ENCODE data around the gene FIZ1.

DNA sequence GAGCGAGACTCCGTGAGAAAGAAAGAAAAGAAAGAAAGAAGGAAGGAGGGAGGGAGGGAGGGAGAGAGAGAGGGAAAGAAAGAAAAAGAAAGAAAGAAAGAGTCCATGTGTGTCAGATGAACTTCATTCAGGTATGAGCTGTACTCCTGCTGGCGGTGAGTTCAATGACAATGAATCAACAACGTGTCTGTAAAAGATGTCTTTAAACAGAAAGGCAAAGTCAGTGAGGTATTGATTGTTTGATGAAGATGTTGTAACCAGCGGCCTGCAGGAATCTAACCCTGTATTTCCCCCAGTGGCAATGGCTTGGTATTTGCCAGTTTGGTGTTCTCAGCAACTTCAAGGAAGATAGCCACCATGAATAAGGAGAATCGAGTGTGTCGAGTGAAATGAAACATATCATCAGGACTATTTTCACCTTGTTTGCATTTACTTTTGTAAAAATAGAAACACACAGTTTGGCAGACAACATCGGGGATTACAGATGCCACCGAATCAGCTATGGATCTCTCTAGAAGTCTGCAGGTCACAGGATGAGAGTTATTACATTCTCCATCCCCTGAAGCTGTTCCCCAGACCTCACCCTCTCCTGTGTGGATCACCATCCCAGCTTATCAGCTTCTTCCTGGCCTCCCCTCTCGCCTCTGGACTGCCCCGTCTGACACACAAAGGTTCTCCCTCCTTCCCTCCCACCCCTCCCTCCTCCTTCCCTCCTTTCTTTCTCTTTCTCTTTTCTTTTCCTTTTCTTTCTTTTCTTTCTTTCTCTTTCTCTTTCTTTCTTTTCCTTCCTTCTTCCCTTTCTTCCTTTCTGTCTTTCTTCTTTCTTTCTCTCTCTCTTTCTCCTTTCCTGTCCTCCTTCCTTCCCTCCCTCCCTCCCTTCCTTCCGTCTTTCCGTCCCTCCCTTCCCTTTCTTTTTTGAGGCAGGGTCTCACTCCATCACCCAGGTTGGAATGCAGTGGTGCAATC, 45.8 kb downstream of the FIZ1 start:
- TF ChIP-seq, protein P1, sequence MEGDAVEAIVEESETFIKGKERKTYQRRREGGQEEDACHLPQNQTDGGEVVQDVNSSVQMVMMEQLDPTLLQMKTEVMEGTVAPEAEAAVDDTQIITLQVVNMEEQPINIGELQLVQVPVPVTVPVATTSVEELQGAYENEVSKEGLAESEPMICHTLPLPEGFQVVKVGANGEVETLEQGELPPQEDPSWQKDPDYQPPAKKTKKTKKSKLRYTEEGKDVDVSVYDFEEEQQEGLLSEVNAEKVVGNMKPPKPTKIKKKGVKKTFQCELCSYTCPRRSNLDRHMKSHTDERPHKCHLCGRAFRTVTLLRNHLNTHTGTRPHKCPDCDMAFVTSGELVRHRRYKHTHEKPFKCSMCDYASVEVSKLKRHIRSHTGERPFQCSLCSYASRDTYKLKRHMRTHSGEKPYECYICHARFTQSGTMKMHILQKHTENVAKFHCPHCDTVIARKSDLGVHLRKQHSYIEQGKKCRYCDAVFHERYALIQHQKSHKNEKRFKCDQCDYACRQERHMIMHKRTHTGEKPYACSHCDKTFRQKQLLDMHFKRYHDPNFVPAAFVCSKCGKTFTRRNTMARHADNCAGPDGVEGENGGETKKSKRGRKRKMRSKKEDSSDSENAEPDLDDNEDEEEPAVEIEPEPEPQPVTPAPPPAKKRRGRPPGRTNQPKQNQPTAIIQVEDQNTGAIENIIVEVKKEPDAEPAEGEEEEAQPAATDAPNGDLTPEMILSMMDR (IDR thresholded peaks at IDR 0.05): no peak
- no peak for TF ChIP-seq POLR2A (IDR thresholded peaks at IDR 0.05)
